Measurements from ENCODE around the gene DNAJC13. TPM values are rescaled to one million over a fixed set of nuclear protein-coding genes. Genes with fewer than 3 reads are reported as not detected.
"Not testable (repeated sequence)": the region's sequence is repeated elsewhere in the genome, so short reads cannot be mapped to it uniquely, and the experiment has no call there.

Gene DNAJC13
- total RNA-seq, 1 donor from 2014 or later, result 34.0 TPM

- peaks cover 21% of the 10 kb centered on the region for H3K36me3 Mint-ChIP-seq (ENCODE audit: low read depth)
- no peak overlapping the region for H3K4me3 Mint-ChIP-seq
- DNase-seq, result no peak
- intact Hi-C loops (cut with micrococcal nuclease), result no loop called here
- no peaks in the 10 kb centered on the region for H3K27me3 Mint-ChIP-seq
- peak overlapping the region; percentile 23 for H3K27ac Mint-ChIP-seq
- peaks cover 12% of the 10 kb centered on the region for H3K9me3 Mint-ChIP-seq
- peaks cover 49% of the 10 kb centered on the region for H3K4me1 Mint-ChIP-seq
Observed at GRCh38 chr3:132545471-132545870, 128.2 kb downstream of the DNAJC13 start.

- Mint-ChIP-seq H3K9me3 (peaks cover 8% of the 10 kb centered on the region), H3K27me3 (no peaks in the 10 kb centered on the region), H3K27ac (peak overlapping the region; percentile 98), H3K4me3 (no peak overlapping the region), H3K36me3 (ENCODE audit: low read depth) (peaks cover 6% of the 10 kb centered on the region), H3K4me1 (peaks cover 35% of the 10 kb centered on the region)
- no peak for DNase-seq
- intact Hi-C loops (cut with micrococcal nuclease), result no loop called here
Observed at GRCh38 chr3:132549169-132549568, 131.9 kb downstream of the DNAJC13 start.

- Mint-ChIP-seq H3K4me1 (peaks cover 30% of the 10 kb centered on the region), H3K27me3 (no peaks in the 10 kb centered on the region), H3K9me3 (peaks cover 8% of the 10 kb centered on the region), H3K36me3 (ENCODE audit: low read depth) (peaks cover 4% of the 10 kb centered on the region), H3K4me3 (peak overlapping the region; percentile 70), H3K27ac (peak overlapping the region; percentile 98)
- intact Hi-C loops (cut with micrococcal nuclease), result loop anchor here (1.0 to 2.0 kb wide), 4 partner anchors 8 to 28 kb away; no protein-coding TSS in a partner anchor
- peak; percentile 62 for DNase-seq
Observed at GRCh38 chr3:132549890-132550578, 132.7 kb downstream of the DNAJC13 start.

GRCh38 chr3:132550579-132551305 lies 133.4 kb downstream of the DNAJC13 start:
- intact Hi-C loops (cut with micrococcal nuclease), result loop anchor here (1.0 to 2.0 kb wide), 4 partner anchors 8 to 28 kb away; no protein-coding TSS in a partner anchor
- Mint-ChIP-seq H3K36me3 (ENCODE audit: low read depth) (peaks cover 4% of the 10 kb centered on the region), H3K27me3 (no peaks in the 10 kb centered on the region), H3K9me3 (peaks cover 8% of the 10 kb centered on the region), H3K27ac (peak overlapping the region; percentile 98), H3K4me3 (peak overlapping the region; percentile 37), H3K4me1 (peaks cover 28% of the 10 kb centered on the region)
- no peak for DNase-seq

GRCh38 chr3:132553826-132554225 lies 136.5 kb downstream of the DNAJC13 start:
- Mint-ChIP-seq H3K27ac (no peak overlapping the region), H3K4me1 (peaks cover 25% of the 10 kb centered on the region), H3K36me3 (ENCODE audit: low read depth) (peaks cover 8% of the 10 kb centered on the region), H3K9me3 (peaks cover 7% of the 10 kb centered on the region), H3K27me3 (no peaks in the 10 kb centered on the region), H3K4me3 (no peak overlapping the region)
- intact Hi-C loops (cut with micrococcal nuclease), result no loop called here
- DNase-seq, result no peak

- DNase-seq, result no peak
- intact Hi-C loops (cut with micrococcal nuclease), result no loop called here
- peaks cover 9% of the 10 kb centered on the region for H3K36me3 Mint-ChIP-seq (ENCODE audit: low read depth)
Observed at GRCh38 chr3:132554437-132554836, 137.1 kb downstream of the DNAJC13 start.

GRCh38 chr3:132555306-132556035 lies 138.2 kb downstream of the DNAJC13 start:
- H3K27me3 Mint-ChIP-seq, result no peaks in the 10 kb centered on the region
- no peak for DNase-seq
- no peak overlapping the region for H3K27ac Mint-ChIP-seq
- intact Hi-C loops (cut with micrococcal nuclease), result no loop called here
- no peaks in the 10 kb centered on the region for H3K9me3 Mint-ChIP-seq
- H3K4me3 Mint-ChIP-seq, result no peak overlapping the region
- peaks cover 6% of the 10 kb centered on the region for H3K36me3 Mint-ChIP-seq (ENCODE audit: low read depth)
- peaks cover 11% of the 10 kb centered on the region for H3K4me1 Mint-ChIP-seq

More at GRCh38 chr3:132554437-132554836, 137.1 kb downstream of the DNAJC13 start:
- H3K4me1 Mint-ChIP-seq, result peaks cover 21% of the 10 kb centered on the region
- no peaks in the 10 kb centered on the region for H3K27me3 Mint-ChIP-seq
- H3K9me3 Mint-ChIP-seq, result peaks cover 4% of the 10 kb centered on the region
- H3K4me3 Mint-ChIP-seq, result no peak overlapping the region
- no peak overlapping the region for H3K27ac Mint-ChIP-seq

GRCh38 chr3:132556036-132556386 lies 138.7 kb downstream of the DNAJC13 start:
- H3K36me3 Mint-ChIP-seq (ENCODE audit: low read depth); H3K4me1 Mint-ChIP-seq; H3K27me3 Mint-ChIP-seq; DNase-seq; H3K9me3 Mint-ChIP-seq; H3K27ac Mint-ChIP-seq; intact Hi-C loops (cut with micrococcal nuclease); H3K4me3 Mint-ChIP-seq: not testable (repeated sequence)

- no peaks in the 10 kb centered on the region for H3K9me3 Mint-ChIP-seq
- no peak overlapping the region for H3K27ac Mint-ChIP-seq
- intact Hi-C loops (cut with micrococcal nuclease), result no loop called here
- peaks cover 8% of the 10 kb centered on the region for H3K36me3 Mint-ChIP-seq (ENCODE audit: low read depth)
- no peaks in the 10 kb centered on the region for H3K27me3 Mint-ChIP-seq
- peaks cover 2% of the 10 kb centered on the region for H3K4me1 Mint-ChIP-seq
- DNase-seq, result no peak
- H3K4me3 Mint-ChIP-seq, result no peak overlapping the region
Observed at GRCh38 chr3:132556508-132557159, 139.3 kb downstream of the DNAJC13 start.

- no peak overlapping the region for H3K27ac Mint-ChIP-seq
- H3K9me3 Mint-ChIP-seq, result no peaks in the 10 kb centered on the region
- no peak overlapping the region for H3K4me3 Mint-ChIP-seq
- H3K4me1 Mint-ChIP-seq, result no peaks in the 10 kb centered on the region
- intact Hi-C loops (cut with micrococcal nuclease), result no loop called here
- no peak for DNase-seq
- no peaks in the 10 kb centered on the region for H3K27me3 Mint-ChIP-seq
- peaks cover 30% of the 10 kb centered on the region for H3K36me3 Mint-ChIP-seq (ENCODE audit: low read depth)
Observed at GRCh38 chr3:132561003-132561402, 143.7 kb downstream of the DNAJC13 start.

- Mint-ChIP-seq H3K27ac (no peak overlapping the region), H3K9me3 (no peaks in the 10 kb centered on the region), H3K4me3 (no peak overlapping the region), H3K27me3 (no peaks in the 10 kb centered on the region), H3K36me3 (ENCODE audit: low read depth) (peaks cover 31% of the 10 kb centered on the region), H3K4me1 (peaks cover 5% of the 10 kb centered on the region)
- DNase-seq, result no peak
- intact Hi-C loops (cut with micrococcal nuclease), result no loop called here
Observed at GRCh38 chr3:132563420-132564069, 146.2 kb downstream of the DNAJC13 start.

- no peak for DNase-seq
- Mint-ChIP-seq H3K9me3 (no peaks in the 10 kb centered on the region), H3K27me3 (no peaks in the 10 kb centered on the region), H3K27ac (no peak overlapping the region), H3K4me1 (peaks cover 8% of the 10 kb centered on the region), H3K36me3 (ENCODE audit: low read depth) (peaks cover 28% of the 10 kb centered on the region), H3K4me3 (no peak overlapping the region)
- intact Hi-C loops (cut with micrococcal nuclease), result no loop called here
Observed at GRCh38 chr3:132564070-132564465, 146.8 kb downstream of the DNAJC13 start.

- H3K4me1 Mint-ChIP-seq, result peaks cover 18% of the 10 kb centered on the region
- H3K4me3 Mint-ChIP-seq, result no peak overlapping the region
- DNase-seq, result no peak
- H3K27ac Mint-ChIP-seq, result peak overlapping the region; percentile 86
- H3K27me3 Mint-ChIP-seq, result no peaks in the 10 kb centered on the region
- peaks cover 48% of the 10 kb centered on the region for H3K36me3 Mint-ChIP-seq (ENCODE audit: low read depth)
- H3K9me3 Mint-ChIP-seq, result no peaks in the 10 kb centered on the region
- intact Hi-C loops (cut with micrococcal nuclease), result no loop called here
Observed at GRCh38 chr3:132568422-132568821, 151.1 kb downstream of the DNAJC13 start.

All from activated CD4-positive, alpha-beta T cell treated with anti-CD3 and anti-CD28 coated beads, Interleukin-2, amount 10 ng/mL, durations not matched to agents 24 days and 14 days (primary cell).